GM23338 (cell line): ENCODE data around the gene SART3. TPM values are rescaled to one million over a fixed set of nuclear protein-coding genes. Genes with fewer than 3 reads are reported as not detected.
A peak's percentile ranks its signal among the peaks of the same experiment; 100 is the strongest.

Experiments
- ATAC-seq: fragments of 200-7000 bp; cut with Tn5 transposase; 3 replicates; pipeline ENCODE4 v1.9.1; 2020
- DNase-seq: peaks from one replicate; pipeline ENCODE4 v3.0.0-alpha.2; 2015; ENCODE audit warnings: low spot score
- H2AFZ ChIP-seq: fragments of 200-600 bp; sonication (generic); 2 replicates; pipeline ENCODE4 v1.8.0; 2016; ENCODE audit warnings: antibody characterized with exemption, mild to moderate bottlenecking, moderate library complexity
- H3F3A ChIP-seq: fragments of 200-600 bp; sonication (generic); replicated peaks from 2 replicates; pipeline ENCODE4 v1.8.0; 2017; ENCODE audit warnings: antibody characterized with exemption, mixed run types, low read depth
- H3K27ac ChIP-seq: fragments of 200-600 bp; sonication (generic); 2 replicates; pipeline ENCODE4 v1.6.1; 2016; ENCODE audit warnings: low read depth
- H3K27me3 ChIP-seq: fragments of 200-600 bp; sonication (generic); 2 replicates; pipeline ENCODE4 v1.8.0; 2016; ENCODE audit warnings: mild to moderate bottlenecking, mixed run types, moderate library complexity; ENCODE audit not compliant: insufficient read depth
- H3K36me3 ChIP-seq: fragments of 200-600 bp; sonication (generic); 2 replicates; pipeline ENCODE4 v1.8.0; 2016; ENCODE audit warnings: mild to moderate bottlenecking; ENCODE audit not compliant: insufficient read depth
- H3K4me1 ChIP-seq: fragments of 200-600 bp; sonication (generic); 2 replicates; pipeline ENCODE4 v1.8.0; 2016; ENCODE audit warnings: mild to moderate bottlenecking, moderate library complexity; ENCODE audit not compliant: insufficient read depth
- H3K4me2 ChIP-seq: fragments of 200-600 bp; sonication (generic); 2 replicates; pipeline ENCODE4 v1.7.1; 2017; ENCODE audit warnings: mixed run types
- H3K4me3 ChIP-seq: fragments of 200-600 bp; sonication (generic); 2 replicates; pipeline ENCODE4 v1.6.1; 2016; ENCODE audit warnings: mixed run types
- H3K79me2 ChIP-seq: fragments of 200-600 bp; sonication (generic); replicated peaks from 2 replicates; pipeline ENCODE4 v1.8.0; 2017; ENCODE audit warnings: mild to moderate bottlenecking; ENCODE audit not compliant: insufficient read depth
- H3K9me2 ChIP-seq: fragments of 200-600 bp; sonication (generic); 2 replicates; pipeline ENCODE4 v1.8.0; 2017; ENCODE audit not compliant: insufficient read depth
- H4K20me1 ChIP-seq: fragments of 200-600 bp; sonication (generic); replicated peaks from 2 replicates; pipeline ENCODE4 v1.8.0; 2017; ENCODE audit warnings: mild to moderate bottlenecking; ENCODE audit not compliant: insufficient read depth
- H3K27ac Mint-ChIP-seq: 2 replicates; pipeline ENCODE4 v1.8.0; 2020; ENCODE audit warnings: inconsistent platforms, mild to moderate bottlenecking, moderate library complexity, mixed read lengths
- H3K27me3 Mint-ChIP-seq: 3 replicates; pipeline ENCODE4 v1.8.0; 2022; ENCODE audit warnings: low read depth, mild to moderate bottlenecking, moderate library complexity, mixed read lengths, inconsistent platforms; ENCODE audit not compliant: insufficient read depth, poor library complexity
- H3K36me3 Mint-ChIP-seq: 3 replicates; pipeline ENCODE4 v1.8.0; 2021; ENCODE audit warnings: low read depth, mild to moderate bottlenecking, inconsistent platforms, moderate library complexity, mixed read lengths
- H3K4me1 Mint-ChIP-seq: 3 replicates; pipeline ENCODE4 v1.8.0; 2020; ENCODE audit warnings: mild to moderate bottlenecking, inconsistent platforms, mixed read lengths
- H3K4me3 Mint-ChIP-seq: 3 replicates; pipeline ENCODE4 v1.8.0; 2021; ENCODE audit warnings: moderate library complexity, mild to moderate bottlenecking, inconsistent platforms, mixed read lengths
- H3K9me3 Mint-ChIP-seq: 3 replicates; pipeline ENCODE4 v1.8.0; 2020; ENCODE audit warnings: moderate library complexity, mild to moderate bottlenecking, inconsistent platforms, mixed read lengths
- CREB1 ChIP-seq: fragments of 250-450 bp; sonication (Bioruptor Pico); IDR thresholded peaks from 2 replicates; pipeline ENCODE4 v1.5.0; 2020; ENCODE audit warnings: low read depth, mild to moderate bottlenecking, moderate library complexity
- CTCF ChIP-seq, 2 experiments: fragments of 200-600 bp in 1 of 2; sonication (generic) in 1 of 2; conservative IDR thresholded peaks; 2 replicates each; pipeline versions ENCODE4 v1.5.1 to v1.6.1; 2016 to 2017; ENCODE audit warnings: antibody characterized with exemption in 2 of 2, low read depth in 2 of 2, mild to moderate bottlenecking in 2 of 2, moderate library complexity in 1 of 2
- JUNB ChIP-seq: IDR thresholded peaks from one replicate; pipeline ENCODE4 v1.6.1; 2016; ENCODE audit warnings: antibody characterized with exemption; ENCODE audit not compliant: unreplicated experiment
- NANOG ChIP-seq: IDR thresholded peaks from 2 replicates; pipeline ENCODE4 v1.6.1; 2016; ENCODE audit warnings: antibody characterized with exemption, borderline replicate concordance
- REST ChIP-seq: IDR thresholded peaks from one replicate; pipeline ENCODE4 v1.6.1; 2018; ENCODE audit warnings: antibody characterized with exemption; ENCODE audit not compliant: unreplicated experiment
- ZNF114 ChIP-seq: fragments of 250-450 bp; sonication (Bioruptor Pico); IDR thresholded peaks from 2 replicates; pipeline ENCODE4 v1.5.0; 2020; ENCODE audit warnings: mild to moderate bottlenecking, moderate library complexity
- ZNF331 ChIP-seq: fragments of 250-450 bp; sonication (Bioruptor Pico); IDR thresholded peaks from 2 replicates; pipeline ENCODE4 v1.5.0; 2020; ENCODE audit warnings: low read depth, mild to moderate bottlenecking, moderate library complexity
- polyA plus RNA-seq: library from polyadenylated mRNA; unstranded; fragments of >200 nt; fragmentation: Nextera tagmentation; extraction: Ambion mirVana; gene quantifications from 2 replicates; pipeline ENCODE4 v1.2.1, GENCODE V29; 2016
- total RNA-seq: library from RNA; depleted of rRNA; stranded (reverse); fragments of >200 nt; shearing (Covaris generic); gene quantifications from 2 replicates; pipeline ENCODE4 v1.2.3, GENCODE V29; 2014

SART3 gene
- total and polyA plus RNA-seq, 2 experiments from 2014 or later = 49.8 to 112 TPM

GRCh38 chr12:108564724-108565123 is 3.8 kb upstream of the SART3 start (continued):
- TF ChIP-seq REST (no peak), NANOG (no peak), CREB1 (no peak)

- H2AFZ ChIP-seq = no peak overlapping the region
- H3K4me1 Mint-ChIP-seq = peaks cover 15% of the 10 kb centered on the region
- H3K27ac ChIP-seq = no peak overlapping the region
Measured at GRCh38 chr12:108563804-108564151, 2.8 kb upstream of the SART3 start.

More at GRCh38 chr12:108563804-108564151, 2.8 kb upstream of the SART3 start:
- H3K27me3 ChIP-seq = no peaks in the 10 kb centered on the region
- H3K4me1 ChIP-seq = no peaks in the 10 kb centered on the region; the same call in 1 of the 2 replicates
- TF ChIP-seq ZNF114 (no peak), CTCF (conservative IDR thresholded peaks at IDR 0.05; ENCODE audit: low read depth in 2 of 2) (0 out of 4 replicates have a peak, but pooled peaks of 1 of the 2 experiments have one; percentile 12), NANOG (no peak), JUNB (no peak), ZNF331 (no peak)
- no peaks in the 10 kb centered on the region for H3K27me3 Mint-ChIP-seq
- ATAC-seq = no peak
- H4K20me1 ChIP-seq = peaks cover 19% of the 10 kb centered on the region; the same call in 1 of the 2 replicates
- peaks cover 5% of the 10 kb centered on the region; the same call in 1 of the 2 replicates for H3F3A ChIP-seq
- peak overlapping the region; percentile 100 for H3K4me3 Mint-ChIP-seq
- DNase-seq = no peak
- H3K9me3 Mint-ChIP-seq = no peaks in the 10 kb centered on the region; the same call in 2 of the 3 replicates
- no peak overlapping the region for H3K27ac Mint-ChIP-seq
- H3K9me2 ChIP-seq = no peaks in the 10 kb centered on the region
- H3K36me3 Mint-ChIP-seq = peaks cover 58% of the 10 kb centered on the region
- H3K4me3 ChIP-seq = no peak overlapping the region; the same call in 1 of the 2 replicates
- H3K4me2 ChIP-seq = peak overlapping the region; percentile 89; the same call in 1 of the 2 replicates
- peaks cover 41% of the 10 kb centered on the region for H3K79me2 ChIP-seq
- H3K36me3 ChIP-seq = peaks cover 46% of the 10 kb centered on the region
